Osteocyte (in vitro differentiated cells): Measurements from ENCODE around the gene TP73. TPM values are rescaled to one million over a fixed set of nuclear protein-coding genes. Genes with fewer than 3 reads are reported as not detected.

ENCODE experiments used
- DNase-seq: peaks from one replicate; pipeline ENCODE4 v3.0.0; 2021; ENCODE audit warnings: mixed read lengths; ENCODE audit not compliant: unreplicated experiment; ENCODE audit errors: extremely low spot score
- H3K27ac Mint-ChIP-seq: one replicate; pipeline ENCODE4 v1.8.0; 2021; ENCODE audit warnings: mild to moderate bottlenecking, mixed read lengths; ENCODE audit not compliant: unreplicated experiment
- H3K27me3 Mint-ChIP-seq: one replicate; pipeline ENCODE4 v1.8.0; 2021; ENCODE audit warnings: mixed read lengths; ENCODE audit not compliant: unreplicated experiment
- H3K36me3 Mint-ChIP-seq: one replicate; pipeline ENCODE4 v1.8.0; 2021; ENCODE audit warnings: mixed read lengths; ENCODE audit not compliant: unreplicated experiment
- H3K4me1 Mint-ChIP-seq: one replicate; pipeline ENCODE4 v1.8.0; 2021; ENCODE audit warnings: mixed read lengths; ENCODE audit not compliant: unreplicated experiment
- H3K4me3 Mint-ChIP-seq: one replicate; pipeline ENCODE4 v1.8.0; 2021; ENCODE audit warnings: mild to moderate bottlenecking, moderate library complexity, mixed read lengths; ENCODE audit not compliant: unreplicated experiment
- H3K9me3 Mint-ChIP-seq: one replicate; pipeline ENCODE4 v1.8.0; 2021; ENCODE audit warnings: mixed read lengths; ENCODE audit not compliant: unreplicated experiment
- CTCF ChIP-seq: fragments of 200-600 bp; sonication (generic); IDR thresholded peaks from 2 replicates; pipeline ENCODE4 v1.5.0; 2021; ENCODE audit warnings: antibody characterized with exemption, mild to moderate bottlenecking, moderate library complexity
- total RNA-seq: library from RNA; stranded (reverse); gene quantifications from 2 replicates; pipeline ENCODE4 v1.2.1, GENCODE V29; 2021

Gene TP73
- total RNA-seq, 1 donor from 2014 or later = 0.24 TPM

GRCh38 chr1:3749512-3749911 is 97.2 kb downstream of the TP73 start:
- H3K27ac Mint-ChIP-seq = no peak overlapping the region
- no peak for TF ChIP-seq CTCF
- H3K4me1 Mint-ChIP-seq = peaks cover 23% of the 10 kb centered on the region
- H3K9me3 Mint-ChIP-seq = no peaks in the 10 kb centered on the region
- no peaks in the 10 kb centered on the region for H3K36me3 Mint-ChIP-seq
- H3K27me3 Mint-ChIP-seq = peaks cover 30% of the 10 kb centered on the region
- no peak overlapping the region for H3K4me3 Mint-ChIP-seq
- no peak for DNase-seq

GRCh38 chr1:3750741-3751140 is 98.4 kb downstream of the TP73 start:
- no peaks in the 10 kb centered on the region for H3K36me3 Mint-ChIP-seq
- TF ChIP-seq CTCF = no peak
- H3K9me3 Mint-ChIP-seq = no peaks in the 10 kb centered on the region
- no peak overlapping the region for H3K4me3 Mint-ChIP-seq
- no peak for DNase-seq
- peaks cover 32% of the 10 kb centered on the region for H3K27me3 Mint-ChIP-seq
- H3K27ac Mint-ChIP-seq = no peak overlapping the region
- peaks cover 14% of the 10 kb centered on the region for H3K4me1 Mint-ChIP-seq

GRCh38 chr1:3752400-3752945 is 100.2 kb downstream of the TP73 start, which contains the start of gene CCDC27:
Gene CCDC27, plus strand, starts transcription at chr1:3752450. Its CDS starts 32 bp downstream, at chr1:3752482.
- no peak for TF ChIP-seq CTCF
- Mint-ChIP-seq H3K27ac (no peak within 1 kb of the TSS), H3K4me3 (no peak within 1 kb of the TSS), H3K36me3 (no peaks in the 10 kb centered on the region), H3K4me1 (peaks cover 6% of the 10 kb centered on the region), H3K27me3 (peaks cover 38% of the 10 kb centered on the region), H3K9me3 (no peaks in the 10 kb centered on the region)
- DNase-seq = no peak

GRCh38 chr1:3753656-3754454 is 101.5 kb downstream of the TP73 start:
- H3K9me3 Mint-ChIP-seq = no peaks in the 10 kb centered on the region
- TF ChIP-seq CTCF = no peak
- no peaks in the 10 kb centered on the region for H3K4me1 Mint-ChIP-seq
- H3K27me3 Mint-ChIP-seq = peaks cover 40% of the 10 kb centered on the region
- no peak for DNase-seq
- H3K4me3 Mint-ChIP-seq = no peak overlapping the region
- H3K27ac Mint-ChIP-seq = no peak overlapping the region
- H3K36me3 Mint-ChIP-seq = no peaks in the 10 kb centered on the region

- no peak for DNase-seq
- TF ChIP-seq CTCF = no peak
- Mint-ChIP-seq H3K4me1 (no peaks in the 10 kb centered on the region), H3K27ac (no peak overlapping the region), H3K27me3 (peaks cover 40% of the 10 kb centered on the region), H3K4me3 (no peak overlapping the region), H3K36me3 (no peaks in the 10 kb centered on the region), H3K9me3 (peaks cover 11% of the 10 kb centered on the region)
Observed at GRCh38 chr1:3756394-3756793, 104.1 kb downstream of the TP73 start.
